ENCODE data around the gene DPYD. TPM values are rescaled to one million over a fixed set of nuclear protein-coding genes. Genes with fewer than 3 reads are reported as not detected.

The DPYD gene
- total RNA-seq, 1 donor from 2014 or later: 56.1 TPM

- intact Hi-C loops (cut with micrococcal nuclease): no loop called here
Measured at GRCh38 chr1:97551113-97551512, 369.7 kb downstream of the DPYD start.

- intact Hi-C loops (cut with micrococcal nuclease): no loop called here
Measured at GRCh38 chr1:97545446-97545845, 375.4 kb downstream of the DPYD start.

GRCh38 chr1:97540346-97540888 lies 380.4 kb downstream of the DPYD start:
- intact Hi-C loops (cut with micrococcal nuclease): no loop called here

- intact Hi-C loops (cut with micrococcal nuclease): no loop called here
Measured at GRCh38 chr1:97538113-97538512, 382.7 kb downstream of the DPYD start.

- intact Hi-C loops (cut with micrococcal nuclease): no loop called here
Measured at GRCh38 chr1:97533358-97533757, 387.5 kb downstream of the DPYD start.

- intact Hi-C loops (cut with micrococcal nuclease): no loop called here
Measured at GRCh38 chr1:97529600-97529999, 391.2 kb downstream of the DPYD start.

GRCh38 chr1:97524211-97524610 lies 396.6 kb downstream of the DPYD start:
- intact Hi-C loops (cut with micrococcal nuclease): no loop called here

- intact Hi-C loops (cut with micrococcal nuclease): no loop called here
Measured at GRCh38 chr1:97516588-97516987, 404.2 kb downstream of the DPYD start.

- intact Hi-C loops (cut with micrococcal nuclease): no loop called here
Measured at GRCh38 chr1:97508653-97509218, 412.1 kb downstream of the DPYD start.

GRCh38 chr1:97507863-97508262 lies 413.0 kb downstream of the DPYD start:
- intact Hi-C loops (cut with micrococcal nuclease): no loop called here

- intact Hi-C loops (cut with micrococcal nuclease): no loop called here
Measured at GRCh38 chr1:97506368-97506767, 414.5 kb downstream of the DPYD start.

- intact Hi-C loops (cut with micrococcal nuclease): no loop called here
Measured at GRCh38 chr1:97505816-97506215, 415.0 kb downstream of the DPYD start.

- intact Hi-C loops (cut with micrococcal nuclease): no loop called here
Measured at GRCh38 chr1:97505289-97505688, 415.5 kb downstream of the DPYD start.

- intact Hi-C loops (cut with micrococcal nuclease): no loop called here
Measured at GRCh38 chr1:97502360-97502759, 418.5 kb downstream of the DPYD start.

GRCh38 chr1:97501628-97502027 lies 419.2 kb downstream of the DPYD start:
- intact Hi-C loops (cut with micrococcal nuclease): no loop called here

- intact Hi-C loops (cut with micrococcal nuclease): no loop called here
Measured at GRCh38 chr1:97500760-97501159, 420.1 kb downstream of the DPYD start.

- intact Hi-C loops (cut with micrococcal nuclease): no loop called here
Measured at GRCh38 chr1:97499667-97500066, 421.2 kb downstream of the DPYD start.

- intact Hi-C loops (cut with micrococcal nuclease): no loop called here
Measured at GRCh38 chr1:97489834-97490233, 431.0 kb downstream of the DPYD start.

- intact Hi-C loops (cut with micrococcal nuclease): no loop called here
Measured at GRCh38 chr1:97488530-97488929, 432.3 kb downstream of the DPYD start.

- intact Hi-C loops (cut with micrococcal nuclease): no loop called here
Measured at GRCh38 chr1:97482022-97482421, 438.8 kb downstream of the DPYD start.

GRCh38 chr1:97467445-97467844 lies 453.4 kb downstream of the DPYD start:
- intact Hi-C loops (cut with micrococcal nuclease): no loop called here

- intact Hi-C loops (cut with micrococcal nuclease): no loop called here
Measured at GRCh38 chr1:97464305-97464704, 456.5 kb downstream of the DPYD start.

GRCh38 chr1:97461782-97462181 lies 459.1 kb downstream of the DPYD start:
- intact Hi-C loops (cut with micrococcal nuclease): no loop called here
